HCT116 (cell line): Measurements from ENCODE around the gene NR2F6. TPM values are rescaled to one million over a fixed set of nuclear protein-coding genes. Genes with fewer than 3 reads are reported as not detected.

Source experiments
- ATAC-seq: fragments of 200-7000 bp; cut with Tn5 transposase; 2 replicates; pipeline ENCODE4 v1.9.1; 2020; ENCODE audit warnings: mild to moderate bottlenecking, moderate library complexity
- BruUV-seq: library from RNA; stranded (reverse); fragments of 400-500 nt; replicated peaks from 2 replicates; lab custom pipeline; 2021; lab: Mats Ljungman, UMichigan
- CTCF ChIA-PET: fragments of 300-600 bp; sonication (Branson Sonifier 250); formaldehyde crosslinking; loops from one replicate; lab custom pipeline; 2021; ENCODE audit warnings: antibody characterized with exemption; lab: Charles Lee
- POLR2A ChIA-PET: fragments of 300-600, 350-600 bp; sonication (Branson Sonifier 250); formaldehyde crosslinking; loops from one replicate; lab custom pipeline; 2021; ENCODE audit warnings: antibody characterized with exemption; lab: Charles Lee
- RAD21 ChIA-PET, 2 experiments: fragments of 300-600 bp; sonication (Branson Sonifier 250); formaldehyde crosslinking; loops; one replicate each; lab custom pipeline; 2023; ENCODE audit warnings: low total read pairs in 2 of 2; ENCODE audit not compliant: uncharacterized antibody in 2 of 2, unreplicated experiment in 2 of 2, low non-redundant PET in 1 of 2; lab: Charles Lee
- DNase-seq: peaks from one replicate; pipeline ENCODE4 v3.0.0-alpha.2; 2010; ENCODE audit warnings: low read depth, low spot score
- H2AFZ ChIP-seq: fragments of 200-600 bp; shearing (Covaris generic), sonication (generic); 2 replicates; pipeline ENCODE4 v1.6.1; 2017; ENCODE audit warnings: low read depth, mixed run types, mixed read lengths, antibody characterized with exemption, low read length; ENCODE audit not compliant: poor library complexity, severe bottlenecking
- H3K27ac ChIP-seq: 2 replicates; pipeline ENCODE4 v1.5.1; 2012; ENCODE audit warnings: low read depth, low read length
- H3K27me3 ChIP-seq: fragments of 200-600 bp; sonication (generic); 2 replicates; pipeline ENCODE4 v1.6.1; 2016; ENCODE audit warnings: mixed run types, low read length, mixed read lengths; ENCODE audit not compliant: insufficient read depth
- H3K36me3 ChIP-seq, 2 experiments: fragments of 200-500 bp in 1 of 2; fragments of 200-600 bp in 1 of 2; sonication (Bioruptor generic) in 1 of 2; sonication (generic) in 1 of 2; 2 replicates each; pipeline versions ENCODE4 v1.5.1 to v1.6.1; 2014 to 2016; ENCODE audit warnings: low read length in 2 of 2, inconsistent platforms in 1 of 2, mixed read lengths in 1 of 2, mixed run types in 1 of 2; ENCODE audit not compliant: insufficient read depth in 2 of 2, control insufficient read depth in 1 of 2
- H3K4me1 ChIP-seq, 2 experiments: fragments of 200-600 bp in 1 of 2; sonication (generic) in 1 of 2; 2 replicates each; pipeline versions ENCODE4 v1.5.1 to v1.6.1; 2012 to 2017; ENCODE audit warnings: low read length in 2 of 2, inconsistent platforms in 1 of 2, mild to moderate bottlenecking in 1 of 2, mixed read lengths in 1 of 2, mixed run types in 1 of 2, moderate library complexity in 1 of 2; ENCODE audit not compliant: insufficient read depth in 2 of 2, control insufficient read depth in 1 of 2
- H3K4me2 ChIP-seq: fragments of 200-600 bp; sonication (generic); 2 replicates; pipeline ENCODE4 v1.6.1; 2017; ENCODE audit warnings: mixed run types, low read length, mixed read lengths
- H3K4me3 ChIP-seq, 2 experiments: fragments of 200-600 bp in 1 of 2; sonication (generic) in 1 of 2; replicated peaks in 1 of 2; 2 replicates each; pipeline ENCODE4 v1.5.1; 2011 to 2016; ENCODE audit warnings: low read length in 2 of 2, control low read depth in 1 of 2, low read depth in 1 of 2, mild to moderate bottlenecking in 1 of 2, mixed read lengths in 1 of 2, mixed run types in 1 of 2
- H3K79me2 ChIP-seq: fragments of 200-600 bp; sonication (generic); 2 replicates; pipeline ENCODE4 v1.6.1; 2017; ENCODE audit warnings: mild to moderate bottlenecking, mixed run types, low read length, moderate library complexity, mixed read lengths; ENCODE audit not compliant: insufficient read depth
- H3K9ac ChIP-seq: fragments of 200-600 bp; sonication (generic); 2 replicates; pipeline ENCODE4 v1.6.1; 2016; ENCODE audit warnings: low read length, mixed read lengths
- H3K9me2 ChIP-seq: fragments of 200-600 bp; sonication (generic), shearing (Covaris generic); 2 replicates; pipeline ENCODE4 v1.6.1; 2017; ENCODE audit warnings: mixed run types, mild to moderate bottlenecking, moderate library complexity; ENCODE audit not compliant: insufficient read depth
- H3K9me3 ChIP-seq, 2 experiments: fragments of 200-500 bp in 1 of 2; fragments of 200-600 bp in 1 of 2; sonication (Bioruptor generic) in 1 of 2; sonication (generic) in 1 of 2; 2 replicates each; pipeline ENCODE4 v1.6.1; 2014 to 2017; ENCODE audit warnings: low read length in 2 of 2, mixed read lengths in 2 of 2, inconsistent platforms in 1 of 2, low read depth in 1 of 2, mild to moderate bottlenecking in 1 of 2, mixed run types in 1 of 2, moderate library complexity in 1 of 2; ENCODE audit not compliant: control insufficient read depth in 1 of 2, insufficient read depth in 1 of 2
- H4K20me1 ChIP-seq: fragments of 200-600 bp; sonication (generic), shearing (Covaris generic); 2 replicates; pipeline ENCODE4 v1.6.1; 2017; ENCODE audit warnings: mixed run types, mild to moderate bottlenecking, moderate library complexity; ENCODE audit not compliant: insufficient read depth
- CEBPB ChIP-seq: IDR thresholded peaks from 2 replicates; pipeline ENCODE4 v1.6.1; 2012; ENCODE audit warnings: low read depth
- EGR1 ChIP-seq: IDR thresholded peaks from 2 replicates; pipeline ENCODE4 v1.6.1; 2012; ENCODE audit warnings: low read depth
- ELF1 ChIP-seq: IDR thresholded peaks from 2 replicates; pipeline ENCODE4 v1.6.1; 2012; ENCODE audit warnings: low read depth, borderline replicate concordance
- EZH2 ChIP-seq: fragments of 200-600 bp; sonication (generic); IDR thresholded peaks from 2 replicates; pipeline ENCODE4 v1.6.1; 2017; ENCODE audit warnings: antibody characterized with exemption, mixed run types
- POLR2A ChIP-seq: IDR thresholded peaks from 2 replicates; pipeline ENCODE4 v1.7.0; 2011; ENCODE audit warnings: borderline replicate concordance; ENCODE audit not compliant: insufficient read depth, insufficient read length; ENCODE audit errors: extremely low read depth
- POLR2AphosphoS5 ChIP-seq: IDR thresholded peaks from 2 replicates; pipeline ENCODE4 v1.6.1; 2011; ENCODE audit warnings: mild to moderate bottlenecking, low read depth, low read length, moderate library complexity
- RAD21 ChIP-seq: IDR thresholded peaks from 2 replicates; pipeline ENCODE4 v1.6.1; 2012; ENCODE audit warnings: low read depth, mild to moderate bottlenecking
- SP1 ChIP-seq: IDR thresholded peaks from 2 replicates; pipeline ENCODE4 v1.6.1; 2012; ENCODE audit warnings: low read depth
- SRF ChIP-seq: IDR thresholded peaks from 2 replicates; pipeline ENCODE4 v1.6.1; 2012; ENCODE audit warnings: low read depth
- TCF7L2 ChIP-seq: IDR thresholded peaks from 2 replicates; pipeline ENCODE4 v1.7.0; 2011; ENCODE audit warnings: borderline replicate concordance, inconsistent platforms; ENCODE audit not compliant: insufficient read depth, insufficient read length; ENCODE audit errors: extremely low read depth
- YY1 ChIP-seq: IDR thresholded peaks from 2 replicates; pipeline ENCODE4 v1.6.1; 2011; ENCODE audit warnings: low read length, low read depth, moderate library complexity, mild to moderate bottlenecking; ENCODE audit not compliant: insufficient replicate concordance; ENCODE audit errors: extremely low read depth
- ZFX ChIP-seq: fragments of 450-650 bp; IDR thresholded peaks from 2 replicates; pipeline ENCODE4 v1.6.1; 2017
- ZNF274 ChIP-seq: fragments of 200-500 bp; sonication (Bioruptor generic); IDR thresholded peaks from 2 replicates; pipeline ENCODE4 v1.6.1; 2014; ENCODE audit warnings: mild to moderate bottlenecking, low read depth, low read length, inconsistent platforms
- intact Hi-C: fragments of 100-400 bp; cut with micrococcal nuclease; formaldehyde crosslinking; loops from 2 replicates; pipeline ENCODE4 v1.10.0; 2022
- total RNA-seq: library from RNA; stranded (reverse); gene quantifications from one replicate; pipeline ENCODE4 v1.2.1, GENCODE V29; 2021; ENCODE audit not compliant: unreplicated experiment
- TF ChIP-seq, protein P1 (sequence below): IDR thresholded peaks from 2 replicates; pipeline ENCODE4 v1.6.1; 2012
- TF ChIP-seq, protein P2 (sequence below): IDR thresholded peaks from 2 replicates; pipeline ENCODE4 v1.6.1; 2011; ENCODE audit warnings: mild to moderate bottlenecking, low read length, moderate library complexity; ENCODE audit not compliant: insufficient replicate concordance; ENCODE audit errors: extremely low read depth
- TF ChIP-seq, protein P3 (sequence below), 3 experiments: fragments of 200-600 bp in 1 of 3; sonication (generic) in 1 of 3; IDR thresholded peaks in 2 of 3; conservative IDR thresholded peaks in 1 of 3; 2 replicates each; pipeline ENCODE4 v1.5.1; 2012 to 2017; ENCODE audit warnings: low read depth in 2 of 3, low read length in 2 of 3, antibody characterized with exemption in 1 of 3, borderline replicate concordance in 1 of 3, control low read depth in 1 of 3, mild to moderate bottlenecking in 1 of 3, mixed read lengths in 1 of 3, mixed run types in 1 of 3, moderate library complexity in 1 of 3; ENCODE audit not compliant: insufficient read depth in 1 of 3

The NR2F6 gene
- total RNA-seq, 1 experiment from 2014 or later = 88.0 TPM

DNA sequence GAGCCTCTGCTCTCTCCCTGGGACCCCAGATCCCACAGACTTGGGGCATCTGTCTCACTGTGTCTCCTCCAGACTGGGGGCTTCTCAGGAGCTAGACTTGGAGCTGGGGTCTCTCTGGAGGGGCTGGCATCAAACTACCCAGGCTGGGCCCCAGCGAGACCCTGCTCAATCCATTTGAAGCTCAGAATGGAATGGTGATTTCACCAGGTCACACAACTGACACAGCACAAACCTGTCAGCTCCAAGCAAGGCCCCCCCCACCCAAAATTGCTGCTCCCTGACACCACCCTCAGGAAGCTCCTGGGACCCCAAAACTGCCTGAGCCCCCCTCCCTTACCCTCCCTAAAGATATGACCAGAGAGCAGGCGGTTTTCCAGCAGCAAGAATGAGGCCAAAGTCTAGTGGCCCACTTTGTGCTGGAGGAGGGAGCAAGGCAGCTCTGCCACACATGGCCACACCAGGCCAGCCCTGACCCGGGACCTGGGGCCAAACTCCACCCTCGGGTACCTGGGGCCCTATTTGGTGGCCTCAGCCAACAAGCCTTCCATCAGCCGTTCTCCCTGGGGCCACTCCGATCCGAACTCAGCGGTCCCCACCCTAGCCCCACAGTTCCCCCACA, 2.4 kb downstream of the NR2F6 start:
- DNase-seq (no peak), ATAC-seq (no peak)
- H4K20me1 ChIP-seq = no peaks in the 10 kb centered on the region
- H3K4me3 ChIP-seq = peak overlapping the region; percentile 87 to 94
- intact Hi-C loops = no loop called here
- no peak overlapping the region for H2AFZ ChIP-seq
- no peaks in the 10 kb centered on the region for H3K9me2 ChIP-seq
- no TSS peak for BruUV-seq
- RAD21 ChIA-PET = no interaction called here
- CTCF ChIA-PET = no interaction called here
- peaks cover 36 to 54% of the 10 kb centered on the region in 2 experiments for H3K4me1 ChIP-seq
- no peaks in the 10 kb centered on the region for H3K27me3 ChIP-seq
- H3K9ac ChIP-seq = peak overlapping the region; percentile 86
- POLR2A ChIA-PET = interaction anchor here (1.7 kb wide), 1 partner anchor 8 kb away, joined by 7 read pairs; no protein-coding TSS in a partner anchor
- H3K27ac ChIP-seq = peak overlapping the region; percentile 91; the same call in 1 of the 2 replicates
- H3K9me3 ChIP-seq = no peaks in the 10 kb centered on the region
- peak overlapping the region; percentile 99 for H3K4me2 ChIP-seq
- H3K79me2 ChIP-seq = peaks cover 47% of the 10 kb centered on the region
- peaks cover 0 to 3% of the 10 kb centered on the region in 2 experiments; a peak in 1 of 4 replicates for H3K36me3 ChIP-seq
- no peak for TF ChIP-seq SP1
- TF ChIP-seq, protein P1, sequence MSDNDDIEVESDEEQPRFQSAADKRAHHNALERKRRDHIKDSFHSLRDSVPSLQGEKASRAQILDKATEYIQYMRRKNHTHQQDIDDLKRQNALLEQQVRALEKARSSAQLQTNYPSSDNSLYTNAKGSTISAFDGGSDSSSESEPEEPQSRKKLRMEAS = no peak
- no peak for TF ChIP-seq YY1
- no peak for TF ChIP-seq POLR2A
- TF ChIP-seq, protein P2, sequence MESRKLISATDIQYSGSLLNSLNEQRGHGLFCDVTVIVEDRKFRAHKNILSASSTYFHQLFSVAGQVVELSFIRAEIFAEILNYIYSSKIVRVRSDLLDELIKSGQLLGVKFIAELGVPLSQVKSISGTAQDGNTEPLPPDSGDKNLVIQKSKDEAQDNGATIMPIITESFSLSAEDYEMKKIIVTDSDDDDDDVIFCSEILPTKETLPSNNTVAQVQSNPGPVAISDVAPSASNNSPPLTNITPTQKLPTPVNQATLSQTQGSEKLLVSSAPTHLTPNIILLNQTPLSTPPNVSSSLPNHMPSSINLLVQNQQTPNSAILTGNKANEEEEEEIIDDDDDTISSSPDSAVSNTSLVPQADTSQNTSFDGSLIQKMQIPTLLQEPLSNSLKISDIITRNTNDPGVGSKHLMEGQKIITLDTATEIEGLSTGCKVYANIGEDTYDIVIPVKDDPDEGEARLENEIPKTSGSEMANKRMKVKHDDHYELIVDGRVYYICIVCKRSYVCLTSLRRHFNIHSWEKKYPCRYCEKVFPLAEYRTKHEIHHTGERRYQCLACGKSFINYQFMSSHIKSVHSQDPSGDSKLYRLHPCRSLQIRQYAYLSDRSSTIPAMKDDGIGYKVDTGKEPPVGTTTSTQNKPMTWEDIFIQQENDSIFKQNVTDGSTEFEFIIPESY = no peak
- no peak for TF ChIP-seq SRF
- TF ChIP-seq, protein P3, sequence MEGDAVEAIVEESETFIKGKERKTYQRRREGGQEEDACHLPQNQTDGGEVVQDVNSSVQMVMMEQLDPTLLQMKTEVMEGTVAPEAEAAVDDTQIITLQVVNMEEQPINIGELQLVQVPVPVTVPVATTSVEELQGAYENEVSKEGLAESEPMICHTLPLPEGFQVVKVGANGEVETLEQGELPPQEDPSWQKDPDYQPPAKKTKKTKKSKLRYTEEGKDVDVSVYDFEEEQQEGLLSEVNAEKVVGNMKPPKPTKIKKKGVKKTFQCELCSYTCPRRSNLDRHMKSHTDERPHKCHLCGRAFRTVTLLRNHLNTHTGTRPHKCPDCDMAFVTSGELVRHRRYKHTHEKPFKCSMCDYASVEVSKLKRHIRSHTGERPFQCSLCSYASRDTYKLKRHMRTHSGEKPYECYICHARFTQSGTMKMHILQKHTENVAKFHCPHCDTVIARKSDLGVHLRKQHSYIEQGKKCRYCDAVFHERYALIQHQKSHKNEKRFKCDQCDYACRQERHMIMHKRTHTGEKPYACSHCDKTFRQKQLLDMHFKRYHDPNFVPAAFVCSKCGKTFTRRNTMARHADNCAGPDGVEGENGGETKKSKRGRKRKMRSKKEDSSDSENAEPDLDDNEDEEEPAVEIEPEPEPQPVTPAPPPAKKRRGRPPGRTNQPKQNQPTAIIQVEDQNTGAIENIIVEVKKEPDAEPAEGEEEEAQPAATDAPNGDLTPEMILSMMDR (IDR thresholded peaks at IDR 0.05 in 2 of 3, conservative IDR thresholded peaks at IDR 0.05 in 1 of 3; ENCODE audit: borderline replicate concordance in 1 of 3, insufficient read depth in 1 of 3, low read depth in 2 of 3, low read length in 2 of 3) = no peak
- TF ChIP-seq EGR1 = no peak
- no peak for TF ChIP-seq CEBPB
- no peak for TF ChIP-seq RAD21
- TF ChIP-seq EZH2 = no peak
- TF ChIP-seq ELF1 = no peak
- no peak for TF ChIP-seq POLR2AphosphoS5
- no peak for TF ChIP-seq TCF7L2
- no peak for TF ChIP-seq ZFX
- no peak for TF ChIP-seq ZNF274
